GM12878 (cell line): ENCODE measurements around the gene OTUB1. TPM values are rescaled to one million over a fixed set of nuclear protein-coding genes. Genes with fewer than 3 reads are reported as not detected.

Experiments used
- ATAC-seq: fragments of 200-7000 bp; cut with Tn5 transposase; 3 replicates; pipeline ENCODE4 v1.9.1; 2020; ENCODE audit warnings: mild to moderate bottlenecking, moderate library complexity
- BruUV-seq: library from RNA; stranded (reverse); fragments of 400-500 nt; replicated peaks from 2 replicates; lab custom pipeline; 2021; lab: Mats Ljungman, UMichigan
- CTCF ChIA-PET: fragments of 300-600 bp; sonication (Branson Sonifier 250); formaldehyde crosslinking; extraction: SDS; loops from one replicate; lab custom pipeline; 2021; ENCODE audit warnings: inconsistent platforms; lab: Yijun Ruan, JAX
- POLR2A ChIA-PET: fragments of 350-600 bp; formaldehyde crosslinking; extraction: SDS; loops from one replicate; lab custom pipeline; 2021; ENCODE audit warnings: inconsistent platforms; lab: Charles Lee
- RAD21 ChIA-PET: fragments of 300-600 bp; sonication (Branson Sonifier 250); formaldehyde crosslinking; loops from one replicate; lab custom pipeline; 2023; ENCODE audit warnings: antibody characterized with exemption; ENCODE audit not compliant: unreplicated experiment; lab: Charles Lee
- SMC1A ChIA-PET: fragments of 300-600 bp; sonication (Branson Sonifier 250); formaldehyde crosslinking; loops from one replicate; lab custom pipeline; 2023; ENCODE audit not compliant: unreplicated experiment, uncharacterized antibody; lab: Charles Lee
- DNase-seq: peaks from one replicate; pipeline ENCODE4 v3.0.0-alpha.2; 2011; ENCODE audit warnings: low read depth, low spot score
- FAIRE-seq: peaks from 3 replicates; lab custom pipeline; 2011; peaks lifted over from hg19 to GRCh38; lab: Jason Lieb, UNC
- H2AFZ ChIP-seq: 2 replicates; pipeline ENCODE4 v1.6.0; 2011; ENCODE audit warnings: low read depth, low read length, control low read depth; ENCODE audit not compliant: control insufficient read depth
- H3K27ac ChIP-seq: 2 replicates; pipeline ENCODE4 v1.5.1; 2011; ENCODE audit warnings: control low read depth; ENCODE audit not compliant: control insufficient read depth, insufficient read depth
- H3K27me3 ChIP-seq, 2 experiments: replicated peaks in 1 of 2; 2 replicates each; pipeline versions ENCODE4 v1.6.0 to v1.6.1; 2011; ENCODE audit warnings: low read length in 1 of 2; ENCODE audit not compliant: control insufficient read depth in 2 of 2, insufficient read depth in 2 of 2
- H3K36me3 ChIP-seq, 2 experiments: 2 replicates each; pipeline ENCODE4 v1.5.1; 2011; ENCODE audit warnings: low read length in 1 of 2; ENCODE audit not compliant: control insufficient read depth in 2 of 2, insufficient read depth in 2 of 2
- H3K4me1 ChIP-seq: 2 replicates; pipeline ENCODE4 v1.6.1; 2011; ENCODE audit warnings: mild to moderate bottlenecking, low read length, moderate library complexity, mixed read lengths; ENCODE audit not compliant: control insufficient read depth, insufficient read depth
- H3K4me2 ChIP-seq: 2 replicates; pipeline ENCODE4 v1.6.0; 2011; ENCODE audit warnings: control low read depth; ENCODE audit not compliant: control insufficient read depth, insufficient read depth
- H3K4me3 ChIP-seq: fragments of 200-600 bp; sonication (generic); 2 replicates; pipeline ENCODE4 v1.5.1; 2016
- H3K79me2 ChIP-seq: 2 replicates; pipeline ENCODE4 v1.6.0; 2011; ENCODE audit warnings: low read length; ENCODE audit not compliant: control insufficient read depth, insufficient read depth
- H3K9ac ChIP-seq: 2 replicates; pipeline ENCODE4 v1.8.0; 2011; ENCODE audit warnings: low read length, control low read depth, mixed read lengths; ENCODE audit not compliant: control insufficient read depth, insufficient read depth
- H3K9me3 ChIP-seq: replicated peaks from 3 replicates; pipeline ENCODE4 v1.5.1; 2011; ENCODE audit warnings: mild to moderate bottlenecking, low read length; ENCODE audit not compliant: control insufficient read depth, insufficient read depth
- H4K20me1 ChIP-seq: 2 replicates; pipeline ENCODE4 v1.6.0; 2011; ENCODE audit not compliant: control insufficient read depth, insufficient read depth
- E4F1 ChIP-seq: fragments of 450-650 bp; IDR thresholded peaks from 2 replicates; pipeline ENCODE4 v1.6.1; 2018; ENCODE audit warnings: borderline replicate concordance, mild to moderate bottlenecking; ENCODE audit not compliant: partially characterized antibody
- EGR1 ChIP-seq, 2 experiments: IDR thresholded peaks; 1 replicate in 1 of 2; 2 replicates in 1 of 2; pipeline ENCODE4 v1.6.1; 2011 to 2012; ENCODE audit warnings: low read depth in 2 of 2, low read length in 2 of 2, borderline replicate concordance in 1 of 2, mild to moderate bottlenecking in 1 of 2, moderate library complexity in 1 of 2
- EP300 ChIP-seq, 2 experiments: fragments of 150-350 bp in 1 of 2; IDR thresholded peaks; 2 replicates each; pipeline ENCODE4 v1.6.1; 2011 to 2012; ENCODE audit warnings: low read depth in 2 of 2, low read length in 2 of 2, borderline replicate concordance in 1 of 2, improper control_type of control experiment in 1 of 2, inconsistent platforms in 1 of 2; ENCODE audit not compliant: control insufficient read depth in 1 of 2
- FOXM1 ChIP-seq: IDR thresholded peaks from 2 replicates; pipeline ENCODE4 v1.6.1; 2012; ENCODE audit warnings: low read depth, mild to moderate bottlenecking, inconsistent platforms, low read length, moderate library complexity
- GATAD2B ChIP-seq: fragments of 450-650 bp; conservative IDR thresholded peaks from 2 replicates; pipeline ENCODE4 v1.6.1; 2017; ENCODE audit warnings: low read depth, mild to moderate bottlenecking, moderate library complexity
- MTA2 ChIP-seq: fragments of 450-650 bp; IDR thresholded peaks from 2 replicates; pipeline ENCODE4 v1.6.1; 2016; ENCODE audit warnings: low read depth, mild to moderate bottlenecking, moderate library complexity
- NR2F1 ChIP-seq: fragments of 450-650 bp; conservative IDR thresholded peaks from 2 replicates; pipeline ENCODE4 v1.6.1; 2017; ENCODE audit warnings: mild to moderate bottlenecking
- POLR2A ChIP-seq: IDR thresholded peaks from 2 replicates; pipeline ENCODE4 v1.6.1; 2011; ENCODE audit warnings: low read depth, mild to moderate bottlenecking, low read length
- RELA ChIP-seq: fragments of 450-650 bp; IDR thresholded peaks from 2 replicates; pipeline ENCODE4 v1.8.0; 2014; ENCODE audit warnings: borderline replicate concordance; ENCODE audit not compliant: partially characterized antibody
- RUNX3 ChIP-seq: IDR thresholded peaks from 2 replicates; pipeline ENCODE4 v1.6.1; 2012; ENCODE audit warnings: low read length, inconsistent platforms
- SRF ChIP-seq, 2 experiments: IDR thresholded peaks; 2 replicates each; pipeline ENCODE4 v1.6.1; 2011; ENCODE audit warnings: low read depth in 2 of 2, low read length in 2 of 2, mild to moderate bottlenecking in 1 of 2, moderate library complexity in 1 of 2
- YY1 ChIP-seq: IDR thresholded peaks from 2 replicates; pipeline ENCODE4 v1.6.1; 2011; ENCODE audit warnings: low read depth, mild to moderate bottlenecking, low read length
- ZNF207 ChIP-seq: fragments of 450-650 bp; IDR thresholded peaks from 2 replicates; pipeline ENCODE4 v1.6.1; 2014; ENCODE audit warnings: antibody characterized with exemption, mild to moderate bottlenecking, borderline replicate concordance
- WGBS: methylation state at CpG from one replicate; pipeline ENCODE4 v1.1.6; 2016; ENCODE audit warnings: low lambda C conversion rate; ENCODE audit not compliant: insufficient replicate concordance, insufficient coverage; ENCODE audit errors: missing lambda C conversion rate; 5-methylcytosine and 5-hydroxymethylcytosine counted together
- in situ Hi-C: fragments of 300-500 bp; cut with MboI; formaldehyde crosslinking; loops from 9 replicates; pipeline ENCODE4 v1.14.3; 2018; ENCODE audit warnings: mixed read lengths
- intact Hi-C: fragments of 100-400 bp; cut with micrococcal nuclease; formaldehyde crosslinking; loops from one replicate; pipeline ENCODE4 v1.14.2; 2022; ENCODE audit not compliant: unreplicated experiment
- polyA plus RNA-seq, 11 experiments: library from polyadenylated mRNA; depleted of rRNA in 4 of 11; unstranded in 6 of 11; stranded (reverse) in 5 of 11; fragments of >200 nt; fragmentation: Nextera tagmentation in 4 of 11; fragmentation: Illumina TruSeq in 1 of 11; extraction: Ambion mirVana in 4 of 11; extraction: Trizol in 1 of 11; gene quantifications; 1 replicate in 1 of 11; 2 replicates in 10 of 11; pipeline versions ENCODE4 v1.2.1 to v1.2.3, GENCODE V29; 2011 to 2016; ENCODE audit warnings: inconsistent platforms in 2 of 11, missing spikeins in 2 of 11, low read depth in 1 of 11
- total RNA-seq, 4 experiments: library from RNA; depleted of rRNA in 3 of 4; stranded (reverse); fragments of >200 nt in 3 of 4; fragmentation: Illumina TruSeq in 1 of 4; extraction: Trizol in 1 of 4; gene quantifications; 2 replicates each; pipeline versions ENCODE4 v1.2.1 to v1.2.3, GENCODE V29; 2013 to 2021
- TF ChIP-seq, protein P1 (sequence below): fragments of 450-650 bp; formaldehyde crosslinking; IDR thresholded peaks from 2 replicates; pipeline ENCODE4 v1.5.0; 2022; ENCODE audit warnings: mild to moderate bottlenecking, missing genetic modification characterization

The OTUB1 gene
- total and polyA plus RNA-seq, 10 of the 15 experiments (the other 5 are each of a cell fraction or from before 2014, with no cell fraction given) = 49.6 to 225 (median 131) TPM

DNA sequence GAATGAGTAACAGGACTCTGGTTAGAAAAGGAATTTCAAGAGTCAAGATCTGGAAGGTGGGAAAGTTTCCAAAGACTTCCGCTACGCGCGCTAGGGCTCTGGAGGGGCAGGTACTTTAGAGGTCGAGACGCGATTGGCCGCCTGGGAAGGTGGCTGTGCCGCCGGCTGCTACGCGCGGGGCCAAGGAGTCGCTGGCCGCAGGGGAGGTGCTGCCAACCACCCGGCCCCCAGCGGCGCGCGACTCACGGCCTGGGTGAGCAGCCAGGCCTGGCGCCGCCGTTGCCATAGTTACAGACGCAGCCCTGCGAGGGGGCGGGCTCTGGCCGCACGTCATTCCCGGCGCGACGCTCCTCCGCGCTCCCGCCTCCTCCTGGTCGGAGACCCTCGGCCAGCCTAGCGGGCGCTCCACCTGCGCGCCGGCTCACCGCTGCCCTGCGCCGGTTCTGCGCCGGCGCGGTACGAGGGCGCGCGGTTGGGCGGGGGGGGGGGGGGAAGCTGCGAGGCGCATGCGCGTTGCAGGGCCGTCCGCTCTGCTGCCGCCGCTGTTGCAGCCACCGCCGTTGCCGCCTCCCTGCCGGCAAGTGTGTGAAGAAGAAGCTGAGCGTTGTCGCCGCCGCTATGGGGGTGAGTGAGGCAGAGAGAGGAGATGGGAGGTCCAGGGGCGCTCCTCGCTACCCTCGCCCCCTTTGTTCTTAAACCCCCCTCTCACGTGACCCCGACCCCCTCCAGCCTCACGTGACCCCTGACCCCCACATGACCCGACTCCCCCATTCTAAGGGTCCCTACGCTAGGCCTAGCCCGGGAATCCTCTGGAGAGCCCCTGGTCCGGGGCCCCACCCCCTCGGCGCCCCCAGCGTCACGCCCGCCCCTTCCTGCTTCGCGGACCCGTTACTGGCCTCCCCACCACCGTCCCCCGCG is 47.5 kb upstream of the OTUB1 start, which contains the start of gene NAA40:
Gene NAA40 (plus strand): TSS at position 524 of the 918 bp plus-strand sequence. CDS start 95 bp downstream, at position 619.
- Histone ChIP-seq H3K27ac (peak within 1 kb of the TSS; percentile 72), H4K20me1 (no peaks in the 10 kb centered on the region), H3K4me2 (peak within 1 kb of the TSS; percentile 80), H2AFZ (peak within 1 kb of the TSS; percentile 90), H3K4me3 (peak within 1 kb of the TSS; percentile 91), H3K36me3 (0 out of 4 replicates have a peak, but pooled peaks cover 0 to 6% of the 10 kb centered on the region in 2 experiments), H3K9me3 (no peaks in the 10 kb centered on the region), H3K4me1 (peaks cover 21% of the 10 kb centered on the region; the same call in 1 of the 2 replicates), H3K9ac (peak within 1 kb of the TSS; percentile 74), H3K27me3 (no peaks in the 10 kb centered on the region), H3K79me2 (peaks cover 38% of the 10 kb centered on the region)
- POLR2A ChIA-PET = interaction anchor here (1.0 to 1.1 kb wide), 2 partner anchors 24 to 100 kb away, joined by 3 read pairs; partner anchors contain the start of gene MARK2
- in situ Hi-C loops = no loop called here
- FAIRE-seq = peak; percentile 76
- RAD21 ChIA-PET = interaction anchor here (0.6 to 1.3 kb wide), 4 partner anchors 37 to 187 kb away, joined by 3 to 7 read pairs (median 3); partner anchors contain the start of gene MARK2
- peak; percentile 98 for ATAC-seq
- intact Hi-C loops = no loop called here
- DNase-seq = peak; percentile 92
- SMC1A ChIA-PET = no interaction called here
- CTCF ChIA-PET = interaction anchor here (1.5 to 4.0 kb wide), 4 partner anchors 14 to 101 kb away, joined by 4 to 20 read pairs (median 5); partner anchors contain the start of genes MARK2 and RCOR2
- no TSS peak for BruUV-seq
- 0% methylated on average over 54 of the region's 92 CpGs for WGBS
- peak; percentile 53; the same call in 1 of the 2 replicates for TF ChIP-seq YY1
- TF ChIP-seq GATAD2B = 0 out of 2 replicates have a peak, but pooled peaks have one; percentile 48
- TF ChIP-seq SRF (IDR thresholded peaks at IDR 0.05; ENCODE audit: low read depth in 2 of 2, low read length in 2 of 2) = peak; percentile 48 to 86; a peak in 3 of 4 replicates
- TF ChIP-seq RELA = no peak
- peak; percentile 89; the same call in 1 of the 2 replicates for TF ChIP-seq ZNF207
- TF ChIP-seq POLR2A = peak; percentile 76
- peak; percentile 79 for TF ChIP-seq NR2F1
- TF ChIP-seq, protein P1, sequence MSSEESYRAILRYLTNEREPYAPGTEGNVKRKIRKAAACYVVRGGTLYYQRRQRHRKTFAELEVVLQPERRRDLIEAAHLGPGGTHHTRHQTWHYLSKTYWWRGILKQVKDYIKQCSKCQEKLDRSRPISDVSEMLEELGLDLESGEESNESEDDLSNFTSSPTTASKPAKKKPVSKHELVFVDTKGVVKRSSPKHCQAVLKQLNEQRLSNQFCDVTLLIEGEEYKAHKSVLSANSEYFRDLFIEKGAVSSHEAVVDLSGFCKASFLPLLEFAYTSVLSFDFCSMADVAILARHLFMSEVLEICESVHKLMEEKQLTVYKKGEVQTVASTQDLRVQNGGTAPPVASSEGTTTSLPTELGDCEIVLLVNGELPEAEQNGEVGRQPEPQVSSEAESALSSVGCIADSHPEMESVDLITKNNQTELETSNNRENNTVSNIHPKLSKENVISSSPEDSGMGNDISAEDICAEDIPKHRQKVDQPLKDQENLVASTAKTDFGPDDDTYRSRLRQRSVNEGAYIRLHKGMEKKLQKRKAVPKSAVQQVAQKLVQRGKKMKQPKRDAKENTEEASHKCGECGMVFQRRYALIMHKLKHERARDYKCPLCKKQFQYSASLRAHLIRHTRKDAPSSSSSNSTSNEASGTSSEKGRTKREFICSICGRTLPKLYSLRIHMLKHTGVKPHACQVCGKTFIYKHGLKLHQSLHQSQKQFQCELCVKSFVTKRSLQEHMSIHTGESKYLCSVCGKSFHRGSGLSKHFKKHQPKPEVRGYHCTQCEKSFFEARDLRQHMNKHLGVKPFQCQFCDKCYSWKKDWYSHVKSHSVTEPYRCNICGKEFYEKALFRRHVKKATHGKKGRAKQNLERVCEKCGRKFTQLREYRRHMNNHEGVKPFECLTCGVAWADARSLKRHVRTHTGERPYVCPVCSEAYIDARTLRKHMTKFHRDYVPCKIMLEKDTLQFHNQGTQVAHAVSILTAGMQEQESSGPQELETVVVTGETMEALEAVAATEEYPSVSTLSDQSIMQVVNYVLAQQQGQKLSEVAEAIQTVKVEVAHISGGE (CRISPR knock-in tag) = no peak
- TF ChIP-seq RUNX3 = no peak; the same call in none of the 2 replicates
- no peak for TF ChIP-seq MTA2
- peak in 1 of 2 experiments; percentile 76; a peak in 2 of 3 replicates for TF ChIP-seq EGR1 (IDR thresholded peaks at IDR 0.05; ENCODE audit: borderline replicate concordance in 1 of 2, low read depth in 2 of 2, low read length in 2 of 2)
- TF ChIP-seq E4F1 = no peak
- no peak for TF ChIP-seq FOXM1
- 0 out of 4 replicates have a peak, but pooled peaks of 1 of the 2 experiments have one; percentile 27 for TF ChIP-seq EP300 (IDR thresholded peaks at IDR 0.05; ENCODE audit: borderline replicate concordance in 1 of 2, control insufficient read depth in 1 of 2, low read depth in 2 of 2, low read length in 2 of 2)
